ENCODE results near the gene LRRC53.

The LRRC53 gene

GRCh38 chr1:74502432-74502831, 10.0 kb downstream of the LRRC53 start:
- DNase-seq = no peak

GRCh38 chr1:74498901-74499300, 13.5 kb downstream of the LRRC53 start:
- no peak for DNase-seq

- no peak for DNase-seq
These were observed 15.7 kb downstream of the LRRC53 start for GRCh38 chr1:74496669-74497068.

GRCh38 chr1:74486036-74486435, 26.4 kb downstream of the LRRC53 start:
- no peak for DNase-seq

- no peak for DNase-seq
These were observed 26.8 kb downstream of the LRRC53 start for GRCh38 chr1:74485622-74486021.

GRCh38 chr1:74481607-74482006, 30.8 kb downstream of the LRRC53 start:
- no peak for DNase-seq

- no peak for DNase-seq
These were observed 32.3 kb downstream of the LRRC53 start for GRCh38 chr1:74480068-74480467.

GRCh38 chr1:74478979-74479378, 33.4 kb downstream of the LRRC53 start:
- no peak for DNase-seq

GRCh38 chr1:74474585-74474984, 37.8 kb downstream of the LRRC53 start:
- DNase-seq = no peak

GRCh38 chr1:74471470-74471869, 40.9 kb downstream of the LRRC53 start:
- no peak for DNase-seq

- no peak for DNase-seq
These were observed 41.5 kb downstream of the LRRC53 start for GRCh38 chr1:74470936-74471335.

GRCh38 chr1:74470251-74470650, 42.2 kb downstream of the LRRC53 start:
- DNase-seq = no peak

GRCh38 chr1:74468982-74469603, 43.3 kb downstream of the LRRC53 start:
- peak; percentile 40 for DNase-seq

GRCh38 chr1:74467786-74468377, 44.5 kb downstream of the LRRC53 start:
- DNase-seq = no peak

GRCh38 chr1:74465193-74465681, 47.2 kb downstream of the LRRC53 start:
- no peak for DNase-seq

- DNase-seq = no peak
These were observed 48.4 kb downstream of the LRRC53 start for GRCh38 chr1:74464037-74464436.

GRCh38 chr1:74463333-74463988, 49.0 kb downstream of the LRRC53 start:
- no peak for DNase-seq

GRCh38 chr1:74457253-74457652, 55.2 kb downstream of the LRRC53 start:
- DNase-seq = no peak

GRCh38 chr1:74455390-74455789, 57.0 kb downstream of the LRRC53 start:
- no peak for DNase-seq

- no peak for DNase-seq
These were observed 59.1 kb downstream of the LRRC53 start for GRCh38 chr1:74453277-74453676.

GRCh38 chr1:74452035-74452434, 60.4 kb downstream of the LRRC53 start:
- no peak for DNase-seq

GRCh38 chr1:74437035-74437434, 75.4 kb downstream of the LRRC53 start:
- DNase-seq = no peak

GRCh38 chr1:74436078-74436477, 76.3 kb downstream of the LRRC53 start:
- DNase-seq = no peak

- no peak for DNase-seq
These were observed 78.1 kb downstream of the LRRC53 start for GRCh38 chr1:74434321-74434720.
